SK-N-SH treated with all-trans-retinoic acid at 6 μM for 48 hours (cell line): ENCODE data around the gene TAOK3.

Source experiments
- ATAC-seq: fragments of 200-7000 bp; cut with Tn5 transposase; 3 replicates; pipeline ENCODE4 v1.9.1; 2020; ENCODE audit warnings: mild to moderate bottlenecking, moderate library complexity
- ARNTL ChIP-seq: fragments of 450-650 bp; formaldehyde crosslinking; IDR thresholded peaks from 2 replicates; pipeline ENCODE4 v1.5.0; 2020; ENCODE audit warnings: low read depth, mild to moderate bottlenecking, moderate library complexity, borderline replicate concordance
- BACH2 ChIP-seq: fragments of 250-450 bp; sonication (Bioruptor Pico); IDR thresholded peaks from 2 replicates; pipeline ENCODE4 v1.9.0; 2021; ENCODE audit warnings: mild to moderate bottlenecking, borderline replicate concordance
- CREB5 ChIP-seq: fragments of 250-450 bp; sonication (Bioruptor Pico); IDR thresholded peaks from 2 replicates; pipeline ENCODE4 v1.5.1; 2020; ENCODE audit warnings: low read depth, mild to moderate bottlenecking, moderate library complexity
- ISL1 ChIP-seq: fragments of 250-450 bp; sonication (Bioruptor Pico); IDR thresholded peaks from 2 replicates; pipeline ENCODE4 v2.1.2; 2022; ENCODE audit warnings: mild to moderate bottlenecking, moderate library complexity
- PPARA ChIP-seq: fragments of 250-450 bp; sonication (Bioruptor Pico); IDR thresholded peaks from 2 replicates; pipeline ENCODE4 v1.5.0; 2020; ENCODE audit warnings: mild to moderate bottlenecking, borderline replicate concordance
- RARB ChIP-seq: fragments of 250-450 bp; sonication (Bioruptor Pico); IDR thresholded peaks from 2 replicates; pipeline ENCODE4 v1.8.0; 2021; ENCODE audit warnings: mild to moderate bottlenecking, moderate library complexity
- SNAI2 ChIP-seq: fragments of 250-450 bp; sonication (Bioruptor Pico); IDR thresholded peaks from 2 replicates; pipeline ENCODE4 v1.5.0; 2020; ENCODE audit warnings: mild to moderate bottlenecking, moderate library complexity
- TCF4 ChIP-seq: fragments of 250-450 bp; sonication (Bioruptor Pico); IDR thresholded peaks from 2 replicates; pipeline ENCODE4 v1.8.0; 2021; ENCODE audit warnings: mild to moderate bottlenecking, moderate library complexity, borderline replicate concordance
- TOX ChIP-seq: fragments of 250-450 bp; sonication (Bioruptor Pico); IDR thresholded peaks from 2 replicates; pipeline ENCODE4 v1.8.0; 2021; ENCODE audit warnings: mild to moderate bottlenecking, moderate library complexity, borderline replicate concordance
- TSHZ2 ChIP-seq: fragments of 250-450 bp; sonication (Bioruptor Pico); IDR thresholded peaks from 2 replicates; pipeline ENCODE4 v1.5.0; 2020; ENCODE audit warnings: mild to moderate bottlenecking, moderate library complexity
- ZFP3 ChIP-seq: fragments of 250-450 bp; sonication (Bioruptor Pico); IDR thresholded peaks from 2 replicates; pipeline ENCODE4 v1.5.0; 2020; ENCODE audit warnings: mild to moderate bottlenecking, moderate library complexity
- ZFP30 ChIP-seq: fragments of 450-650 bp; formaldehyde crosslinking; IDR thresholded peaks from 2 replicates; pipeline ENCODE4 v1.5.0; 2022; ENCODE audit warnings: mild to moderate bottlenecking, moderate library complexity
- ZNF565 ChIP-seq: fragments of 450-650 bp; formaldehyde crosslinking; conservative IDR thresholded peaks from 2 replicates; pipeline ENCODE4 v1.5.0; 2020; ENCODE audit warnings: low read depth, mild to moderate bottlenecking, moderate library complexity
- ZNF70 ChIP-seq: fragments of 450-650 bp; formaldehyde crosslinking; IDR thresholded peaks from 2 replicates; pipeline ENCODE4 v1.5.0; 2020; ENCODE audit warnings: mild to moderate bottlenecking, moderate library complexity
- ZNF8 ChIP-seq: fragments of 450-650 bp; formaldehyde crosslinking; IDR thresholded peaks from 2 replicates; pipeline ENCODE4 v1.5.0; 2020; ENCODE audit warnings: mild to moderate bottlenecking, moderate library complexity
- TF ChIP-seq, protein P1 (sequence below): fragments of 250-450 bp; sonication (Bioruptor Pico); IDR thresholded peaks from 2 replicates; pipeline ENCODE4 v1.8.0; 2020; ENCODE audit warnings: mild to moderate bottlenecking, moderate library complexity, borderline replicate concordance
- TF ChIP-seq, protein P2 (sequence below): fragments of 250-450 bp; sonication (Bioruptor Pico); IDR thresholded peaks from 2 replicates; pipeline ENCODE4 v1.5.1; 2021; ENCODE audit warnings: mild to moderate bottlenecking, moderate library complexity

Gene TAOK3

DNA sequence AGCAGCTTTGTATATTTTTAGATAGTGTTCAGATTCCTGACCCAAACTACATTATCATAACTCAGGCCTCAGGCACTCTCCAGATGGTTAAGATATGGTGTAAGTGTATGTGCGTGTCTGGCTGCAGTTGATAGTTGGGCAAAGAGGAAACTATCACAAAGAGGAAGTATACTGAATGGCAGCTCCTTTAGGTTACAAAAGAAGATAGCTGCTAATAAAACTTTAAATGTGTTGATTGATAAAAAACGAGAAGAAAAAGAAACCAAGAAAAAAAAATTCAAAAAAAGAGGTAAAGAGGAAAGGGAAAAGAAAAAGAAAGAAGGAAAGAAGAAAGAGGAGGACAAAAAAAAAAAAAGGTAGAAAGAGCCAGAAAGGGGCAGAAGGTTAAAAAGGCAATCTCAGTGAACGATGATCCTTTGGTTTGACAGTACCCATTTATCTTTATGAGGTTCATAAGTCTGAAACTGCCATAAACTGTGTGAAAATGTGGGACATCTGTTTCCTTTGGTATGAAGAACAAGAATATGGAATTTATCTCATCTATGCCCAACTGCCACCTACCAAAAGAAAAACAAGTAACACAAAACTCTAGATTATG is 42.2 kb downstream of the TAOK3 start:
- TF ChIP-seq TSHZ2 (CRISPR knock-in tag) = peak; percentile 66; the same call in 1 of the 2 replicates
- TF ChIP-seq, protein P1, sequence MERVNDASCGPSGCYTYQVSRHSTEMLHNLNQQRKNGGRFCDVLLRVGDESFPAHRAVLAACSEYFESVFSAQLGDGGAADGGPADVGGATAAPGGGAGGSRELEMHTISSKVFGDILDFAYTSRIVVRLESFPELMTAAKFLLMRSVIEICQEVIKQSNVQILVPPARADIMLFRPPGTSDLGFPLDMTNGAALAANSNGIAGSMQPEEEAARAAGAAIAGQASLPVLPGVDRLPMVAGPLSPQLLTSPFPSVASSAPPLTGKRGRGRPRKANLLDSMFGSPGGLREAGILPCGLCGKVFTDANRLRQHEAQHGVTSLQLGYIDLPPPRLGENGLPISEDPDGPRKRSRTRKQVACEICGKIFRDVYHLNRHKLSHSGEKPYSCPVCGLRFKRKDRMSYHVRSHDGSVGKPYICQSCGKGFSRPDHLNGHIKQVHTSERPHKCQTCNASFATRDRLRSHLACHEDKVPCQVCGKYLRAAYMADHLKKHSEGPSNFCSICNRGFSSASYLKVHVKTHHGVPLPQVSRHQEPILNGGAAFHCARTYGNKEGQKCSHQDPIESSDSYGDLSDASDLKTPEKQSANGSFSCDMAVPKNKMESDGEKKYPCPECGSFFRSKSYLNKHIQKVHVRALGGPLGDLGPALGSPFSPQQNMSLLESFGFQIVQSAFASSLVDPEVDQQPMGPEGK = no peak
- no peak for TF ChIP-seq RARB (CRISPR knock-in tag)
- peak; percentile 88 for TF ChIP-seq ZFP30 (CRISPR knock-in tag)
- TF ChIP-seq ISL1 (CRISPR knock-in tag) = peak; percentile 85
- TF ChIP-seq SNAI2 (CRISPR knock-in tag) = no peak
- no peak for TF ChIP-seq ZNF70
- peak; percentile 71 for TF ChIP-seq TCF4 (CRISPR knock-in tag)
- ATAC-seq = peak; percentile 97

GRCh38 chr12:118328486-118329330 is 44.0 kb downstream of the TAOK3 start:
- peak; percentile 78 for TF ChIP-seq ISL1 (CRISPR knock-in tag)
- TF ChIP-seq SNAI2 (CRISPR knock-in tag) = no peak
- ATAC-seq = no peak

- no peak for TF ChIP-seq ZNF565 (CRISPR knock-in tag)
- no peak for TF ChIP-seq ZFP3 (CRISPR knock-in tag)
- no peak for TF ChIP-seq ISL1 (CRISPR knock-in tag)
- no peak for TF ChIP-seq ARNTL (CRISPR knock-in tag)
- no peak for TF ChIP-seq CREB5 (CRISPR knock-in tag)
- TF ChIP-seq TOX (CRISPR knock-in tag) = no peak
- TF ChIP-seq SNAI2 (CRISPR knock-in tag) = no peak
- TF ChIP-seq, protein P1 = no peak
- TF ChIP-seq PPARA (CRISPR knock-in tag) = no peak
- TF ChIP-seq, protein P2, sequence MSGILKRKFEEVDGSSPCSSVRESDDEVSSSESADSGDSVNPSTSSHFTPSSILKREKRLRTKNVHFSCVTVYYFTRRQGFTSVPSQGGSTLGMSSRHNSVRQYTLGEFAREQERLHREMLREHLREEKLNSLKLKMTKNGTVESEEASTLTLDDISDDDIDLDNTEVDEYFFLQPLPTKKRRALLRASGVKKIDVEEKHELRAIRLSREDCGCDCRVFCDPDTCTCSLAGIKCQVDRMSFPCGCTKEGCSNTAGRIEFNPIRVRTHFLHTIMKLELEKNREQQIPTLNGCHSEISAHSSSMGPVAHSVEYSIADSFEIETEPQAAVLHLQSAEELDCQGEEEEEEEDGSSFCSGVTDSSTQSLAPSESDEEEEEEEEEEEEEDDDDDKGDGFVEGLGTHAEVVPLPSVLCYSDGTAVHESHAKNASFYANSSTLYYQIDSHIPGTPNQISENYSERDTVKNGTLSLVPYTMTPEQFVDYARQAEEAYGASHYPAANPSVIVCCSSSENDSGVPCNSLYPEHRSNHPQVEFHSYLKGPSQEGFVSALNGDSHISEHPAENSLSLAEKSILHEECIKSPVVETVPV (CRISPR knock-in tag) = no peak
- no peak for TF ChIP-seq BACH2 (CRISPR knock-in tag)
- no peak for TF ChIP-seq ZFP30 (CRISPR knock-in tag)
- no peak for TF ChIP-seq ZNF8 (CRISPR knock-in tag)
- TF ChIP-seq, all 23 proteins: peak for 0
- no peak for ATAC-seq
These were observed 45.3 kb downstream of the TAOK3 start for GRCh38 chr12:118327391-118327790.
